Fibroblast of lung (primary cell): ENCODE results near the gene THOC5. TPM values are rescaled to one million over a fixed set of nuclear protein-coding genes. Genes with fewer than 3 reads are reported as not detected.
A peak's percentile ranks its signal among the peaks of the same experiment; 100 is the strongest.

Source experiments
- DNase-seq, 2 donors: peaks; one replicate each; pipeline versions ENCODE4 v3.0.0 to v3.0.0-alpha.2; 2010; ENCODE audit warnings: low read depth in 2 of 2
- H2AFZ ChIP-seq: 2 replicates; pipeline ENCODE4 v1.5.1; 2012; ENCODE audit warnings: low read length, control low read depth, inconsistent platforms
- H3K27ac ChIP-seq: 2 replicates; pipeline ENCODE4 v1.5.1; 2011; ENCODE audit warnings: low read length, control low read depth; ENCODE audit not compliant: insufficient read depth
- H3K27me3 ChIP-seq: 2 replicates; pipeline ENCODE4 v1.5.1; 2011; ENCODE audit warnings: mild to moderate bottlenecking, low read length; ENCODE audit not compliant: control insufficient read depth, insufficient read depth
- H3K36me3 ChIP-seq: 2 replicates; pipeline ENCODE4 v1.5.1; 2011; ENCODE audit warnings: low read length; ENCODE audit not compliant: control insufficient read depth, insufficient read depth
- H3K4me1 ChIP-seq: 2 replicates; pipeline ENCODE4 v1.5.1; 2011; ENCODE audit warnings: low read length; ENCODE audit not compliant: control insufficient read depth, insufficient read depth; ENCODE audit errors: extremely low read depth
- H3K4me2 ChIP-seq: 2 replicates; pipeline ENCODE4 v1.5.1; 2011; ENCODE audit warnings: low read length, control low read depth; ENCODE audit not compliant: insufficient read depth; ENCODE audit errors: extremely low read depth
- H3K4me3 ChIP-seq, 4 experiments: fragments of 200-600 bp in 1 of 4; sonication (generic) in 1 of 4; replicated peaks in 1 of 4; 2 replicates each; pipeline ENCODE4 v1.5.1; 2011 to 2016; ENCODE audit warnings: low read length in 4 of 4, low read depth in 3 of 4, mild to moderate bottlenecking in 3 of 4, control low read depth in 2 of 4, inconsistent platforms in 1 of 4, mixed read lengths in 1 of 4; ENCODE audit not compliant: insufficient read depth in 1 of 4; ENCODE audit errors: control extremely low read depth in 1 of 4
- H3K79me2 ChIP-seq: 2 replicates; pipeline ENCODE4 v1.5.1; 2012; ENCODE audit warnings: mild to moderate bottlenecking, low read length, inconsistent platforms; ENCODE audit not compliant: control insufficient read depth, insufficient read depth
- H3K9ac ChIP-seq: 2 replicates; pipeline ENCODE4 v1.5.1; 2011; ENCODE audit warnings: mild to moderate bottlenecking, low read length, control low read depth; ENCODE audit not compliant: insufficient read depth
- H3K9me3 ChIP-seq: 2 replicates; pipeline ENCODE4 v1.5.1; 2012; ENCODE audit warnings: low read depth, low read length; ENCODE audit not compliant: control insufficient read depth, insufficient read depth
- H4K20me1 ChIP-seq: 2 replicates; pipeline ENCODE4 v1.5.1; 2011; ENCODE audit warnings: low read length; ENCODE audit not compliant: control insufficient read depth, insufficient read depth; ENCODE audit errors: extremely low read depth
- EZH2 ChIP-seq: IDR thresholded peaks from 2 replicates; pipeline ENCODE4 v1.5.1; 2012; ENCODE audit warnings: low read length, control low read depth, mild to moderate bottlenecking; ENCODE audit errors: missing control alignments
- polyA plus RNA-seq, 2 donors: library from polyadenylated mRNA; depleted of rRNA in 1 of 2; stranded (reverse) in 1 of 2; unstranded in 1 of 2; fragments of >200 nt; gene quantifications; 2 replicates each; pipeline ENCODE4 v1.2.1, GENCODE V29; 2011 to 2012; ENCODE audit warnings: missing spikeins in 1 of 2
- total RNA-seq: library from RNA; depleted of rRNA; stranded (reverse); fragments of >200 nt; gene quantifications from 2 replicates; pipeline ENCODE4 v1.2.1, GENCODE V29; 2014
- TF ChIP-seq, protein P1 (sequence below), 2 donors: IDR thresholded peaks in 1 of 2; conservative IDR thresholded peaks in 1 of 2; 1 replicate in 1 of 2; 2 replicates in 1 of 2; pipeline ENCODE4 v1.5.1; 2011 to 2012; ENCODE audit warnings: low read length in 2 of 2, control low read depth in 1 of 2, inconsistent platforms in 1 of 2, low read depth in 1 of 2, mild to moderate bottlenecking in 1 of 2

Gene THOC5
- total and polyA plus RNA-seq, 2 donors (not counting 1 experiment from before 2014, with no cell fraction given): 52.8 to 60.7 TPM

DNA sequence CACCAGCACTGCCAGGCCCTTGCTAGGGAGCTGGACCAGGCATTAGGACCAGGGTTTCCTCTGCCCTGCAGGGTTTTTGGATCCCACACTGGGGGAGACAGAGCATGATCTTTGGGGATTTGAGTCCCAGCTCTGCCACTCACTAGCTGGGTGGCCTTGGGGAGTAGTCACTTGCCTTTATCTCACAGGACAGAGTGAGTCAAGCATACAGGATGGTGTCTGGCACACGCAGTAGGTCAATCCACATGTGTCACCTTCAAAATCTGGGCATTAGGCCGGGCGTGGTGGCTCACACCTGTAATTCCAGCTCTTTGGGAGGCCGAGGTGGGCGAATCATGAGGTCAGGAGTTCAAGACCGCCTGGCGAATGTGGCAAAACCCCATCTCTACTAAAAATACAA lies 70.8 kb downstream of the THOC5 start:
- Histone ChIP-seq H4K20me1 (no peaks in the 10 kb centered on the region), H3K36me3 (no peaks in the 10 kb centered on the region), H3K79me2 (no peaks in the 10 kb centered on the region), H3K4me2 (no peak overlapping the region), H2AFZ (no peak overlapping the region), H3K4me3 (no peak overlapping the region), H3K27me3 (peaks cover 38% of the 10 kb centered on the region), H3K4me1 (no peaks in the 10 kb centered on the region), H3K27ac (no peak overlapping the region), H3K9me3 (no peaks in the 10 kb centered on the region), H3K9ac (no peak overlapping the region)
- DNase-seq: no peak
- no peak for TF ChIP-seq EZH2
- TF ChIP-seq, protein P1, sequence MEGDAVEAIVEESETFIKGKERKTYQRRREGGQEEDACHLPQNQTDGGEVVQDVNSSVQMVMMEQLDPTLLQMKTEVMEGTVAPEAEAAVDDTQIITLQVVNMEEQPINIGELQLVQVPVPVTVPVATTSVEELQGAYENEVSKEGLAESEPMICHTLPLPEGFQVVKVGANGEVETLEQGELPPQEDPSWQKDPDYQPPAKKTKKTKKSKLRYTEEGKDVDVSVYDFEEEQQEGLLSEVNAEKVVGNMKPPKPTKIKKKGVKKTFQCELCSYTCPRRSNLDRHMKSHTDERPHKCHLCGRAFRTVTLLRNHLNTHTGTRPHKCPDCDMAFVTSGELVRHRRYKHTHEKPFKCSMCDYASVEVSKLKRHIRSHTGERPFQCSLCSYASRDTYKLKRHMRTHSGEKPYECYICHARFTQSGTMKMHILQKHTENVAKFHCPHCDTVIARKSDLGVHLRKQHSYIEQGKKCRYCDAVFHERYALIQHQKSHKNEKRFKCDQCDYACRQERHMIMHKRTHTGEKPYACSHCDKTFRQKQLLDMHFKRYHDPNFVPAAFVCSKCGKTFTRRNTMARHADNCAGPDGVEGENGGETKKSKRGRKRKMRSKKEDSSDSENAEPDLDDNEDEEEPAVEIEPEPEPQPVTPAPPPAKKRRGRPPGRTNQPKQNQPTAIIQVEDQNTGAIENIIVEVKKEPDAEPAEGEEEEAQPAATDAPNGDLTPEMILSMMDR (conservative IDR thresholded peaks at IDR 0.05 in 1 of 2, IDR thresholded peaks at IDR 0.05 in 1 of 2; ENCODE audit: low read depth in 1 of 2, low read length in 2 of 2): no peak

DNA sequence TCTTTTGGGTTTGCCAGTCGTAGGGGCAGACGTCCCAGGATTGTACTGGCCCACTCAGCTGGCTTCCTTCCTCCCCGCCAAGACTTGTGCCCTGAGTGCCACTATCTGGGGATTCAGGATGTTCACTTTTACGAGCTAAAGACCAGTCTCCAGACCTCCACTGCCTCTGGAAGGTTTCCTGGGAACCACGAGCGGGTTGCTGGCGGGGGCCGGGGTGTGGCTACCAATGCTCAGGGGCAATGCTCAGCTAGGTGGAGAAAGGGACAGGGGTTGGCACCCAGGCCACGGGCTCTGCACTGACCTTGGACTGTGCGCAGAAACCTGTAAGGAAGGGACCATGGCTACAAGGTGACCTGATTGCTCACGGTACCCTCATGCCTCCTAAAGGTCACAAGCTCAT lies 71.3 kb downstream of the THOC5 start:
- Histone ChIP-seq H3K79me2 (no peaks in the 10 kb centered on the region), H3K27me3 (peaks cover 38% of the 10 kb centered on the region), H4K20me1 (no peaks in the 10 kb centered on the region), H2AFZ (no peak overlapping the region), H3K9me3 (no peaks in the 10 kb centered on the region), H3K36me3 (no peaks in the 10 kb centered on the region), H3K4me2 (no peak overlapping the region), H3K4me3 (no peak overlapping the region), H3K27ac (no peak overlapping the region), H3K9ac (no peak overlapping the region), H3K4me1 (no peaks in the 10 kb centered on the region)
- TF ChIP-seq, protein P1 (conservative IDR thresholded peaks at IDR 0.05 in 1 of 2, IDR thresholded peaks at IDR 0.05 in 1 of 2; ENCODE audit: low read depth in 1 of 2, low read length in 2 of 2): no peak
- TF ChIP-seq EZH2: no peak
- DNase-seq: no peak

DNA sequence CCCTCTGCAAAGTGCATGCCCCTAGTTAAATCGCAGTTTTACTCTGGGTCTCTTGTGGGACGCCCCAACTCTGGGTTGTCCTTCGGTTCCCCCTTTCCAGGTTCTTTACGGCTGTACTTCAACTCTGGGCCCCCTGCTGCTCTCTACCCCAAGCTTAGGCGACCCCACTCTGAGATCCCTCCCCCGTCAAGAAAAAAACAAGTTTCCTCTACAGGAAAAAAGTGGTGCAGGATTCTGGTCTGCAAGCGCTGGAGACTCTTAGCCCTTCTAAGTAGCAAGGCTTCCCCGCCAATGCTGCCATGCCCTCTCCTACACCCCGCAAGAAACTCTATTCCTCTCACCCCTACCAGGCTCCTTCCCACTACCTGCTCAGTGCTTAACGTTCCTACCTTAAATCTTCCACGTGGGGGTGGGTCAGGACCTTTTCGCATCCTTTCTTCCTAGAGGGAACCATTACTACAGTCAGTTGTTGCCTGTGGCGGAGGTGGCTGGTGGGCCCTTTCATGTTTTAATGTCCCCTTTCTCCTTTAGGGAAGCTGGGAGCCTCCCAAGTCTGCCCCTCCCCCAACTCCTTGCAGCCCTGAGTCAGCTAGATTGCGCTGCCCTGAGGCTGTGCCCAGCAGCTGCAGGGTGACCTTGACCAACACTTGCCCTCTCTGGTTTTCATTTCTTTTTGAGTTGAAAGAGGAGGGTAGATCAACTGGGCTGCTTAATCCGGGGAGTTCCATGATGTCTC lies 72.1 kb downstream of the THOC5 start:
- no peaks in the 10 kb centered on the region for H3K9me3 ChIP-seq
- no peaks in the 10 kb centered on the region for H4K20me1 ChIP-seq
- H3K4me1 ChIP-seq: no peaks in the 10 kb centered on the region
- peaks cover 38% of the 10 kb centered on the region for H3K27me3 ChIP-seq
- H3K4me3 ChIP-seq: peak overlapping the region in 1 of 4 experiments; percentile 49
- no peak overlapping the region for H3K9ac ChIP-seq
- TF ChIP-seq EZH2: no peak
- TF ChIP-seq, protein P1 (conservative IDR thresholded peaks at IDR 0.05 in 1 of 2, IDR thresholded peaks at IDR 0.05 in 1 of 2; ENCODE audit: low read depth in 1 of 2, low read length in 2 of 2): no peak
- H3K4me2 ChIP-seq: peak overlapping the region; percentile 35
- H2AFZ ChIP-seq: no peak overlapping the region
- no peaks in the 10 kb centered on the region for H3K79me2 ChIP-seq
- no peak overlapping the region for H3K27ac ChIP-seq
- no peaks in the 10 kb centered on the region for H3K36me3 ChIP-seq
- DNase-seq: peak in 1 of 2 donors; percentile 41
